Stomach smooth muscle (tissue), 2 donors: ENCODE data around the gene IFI27L1.
"Not testable (repeated sequence)": the region's sequence is repeated elsewhere in the genome, so short reads cannot be mapped to it uniquely, and the experiment has no call there.

Experiments used
- H3K27ac ChIP-seq: one replicate; pipeline ENCODE4 v1.7.0; 2013; ENCODE audit warnings: mild to moderate bottlenecking, low read length, inconsistent platforms
- H3K27me3 ChIP-seq, 2 donors: one replicate each; pipeline ENCODE4 v1.7.0; 2013; ENCODE audit warnings: low read length in 2 of 2; ENCODE audit not compliant: insufficient read depth in 2 of 2, control insufficient read depth in 1 of 2
- H3K36me3 ChIP-seq, 2 donors: one replicate each; pipeline ENCODE4 v1.7.0; 2013; ENCODE audit warnings: low read length in 2 of 2; ENCODE audit not compliant: control insufficient read depth in 2 of 2, insufficient read depth in 2 of 2
- H3K4me1 ChIP-seq: one replicate; pipeline ENCODE4 v1.7.0; 2013; ENCODE audit warnings: low read length; ENCODE audit not compliant: control insufficient read depth, insufficient read depth
- H3K4me3 ChIP-seq, 2 donors: one replicate each; pipeline ENCODE4 v1.7.0; 2013; ENCODE audit warnings: low read length in 2 of 2
- H3K9ac ChIP-seq, 2 donors: one replicate each; pipeline ENCODE4 v1.7.0; 2013; ENCODE audit warnings: low read length in 2 of 2, mild to moderate bottlenecking in 1 of 2
- H3K9me3 ChIP-seq, 2 donors: one replicate each; pipeline ENCODE4 v1.7.0; 2013; ENCODE audit warnings: low read length in 2 of 2; ENCODE audit not compliant: control insufficient read depth in 2 of 2
- donor health status: healthy.
- donor health status: Pancreatic carcinoma.

IFI27L1 gene

DNA sequence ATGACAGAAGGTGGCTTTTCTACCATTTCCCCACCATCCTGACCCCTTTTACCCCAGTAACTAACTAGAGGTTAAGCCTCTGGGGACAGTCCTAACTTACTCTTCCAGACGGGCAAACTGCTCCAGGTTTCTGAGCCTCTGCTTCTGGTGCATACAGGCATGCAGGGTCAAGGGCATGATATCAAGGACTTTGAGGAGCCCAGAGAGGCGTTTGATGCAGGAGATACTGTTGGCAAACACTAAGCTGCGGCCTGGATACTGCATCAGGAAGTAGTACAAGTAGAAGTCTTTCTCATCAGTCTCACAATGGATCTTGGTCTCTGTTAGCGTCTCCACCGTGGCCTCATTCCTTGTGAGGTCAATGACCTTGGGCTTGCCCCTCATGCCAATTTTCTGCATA lies 21.1 kb upstream of the IFI27L1 start:
- H3K27ac ChIP-seq, result no peak overlapping the region
- peaks cover 2% of the 10 kb centered on the region for H3K4me1 ChIP-seq
- H3K27me3 ChIP-seq, result no peaks in the 10 kb centered on the region
- H3K9me3 ChIP-seq, result no peaks in the 10 kb centered on the region
- H3K9ac ChIP-seq, result no peak overlapping the region
- H3K36me3 ChIP-seq, result peaks cover 66 to 68% of the 10 kb centered on the region in 2 donors
- H3K4me3 ChIP-seq, result no peak overlapping the region

DNA sequence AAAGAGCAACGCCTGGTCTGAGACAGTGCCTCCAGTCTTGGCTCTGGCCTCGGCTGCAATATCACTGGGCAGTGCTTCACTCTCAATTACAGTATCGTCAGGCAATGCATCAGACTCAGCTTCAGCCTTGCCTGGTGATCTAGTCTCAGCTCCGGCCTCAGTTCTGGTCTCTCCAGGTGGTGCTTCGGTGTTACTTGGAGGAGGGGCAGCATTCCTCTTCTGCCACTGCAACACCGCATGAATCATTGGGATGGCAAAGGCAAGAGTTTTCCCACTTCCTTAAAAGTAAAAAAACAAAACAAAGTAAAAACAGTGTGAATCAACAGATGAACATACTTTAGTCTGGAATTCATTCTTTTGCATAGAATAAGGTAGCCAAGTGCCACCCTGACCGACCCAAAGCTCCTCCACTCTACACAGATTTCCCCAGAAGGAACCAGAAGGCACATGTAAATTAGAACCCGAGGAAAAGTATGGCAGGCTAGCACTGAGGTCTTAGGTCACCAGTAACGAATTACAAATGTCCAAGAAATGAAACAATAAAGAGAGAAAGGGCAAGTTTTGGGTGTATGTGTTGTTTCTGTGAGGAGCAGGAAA lies 18.7 kb upstream of the IFI27L1 start:
- no peak overlapping the region for H3K27ac ChIP-seq

DNA sequence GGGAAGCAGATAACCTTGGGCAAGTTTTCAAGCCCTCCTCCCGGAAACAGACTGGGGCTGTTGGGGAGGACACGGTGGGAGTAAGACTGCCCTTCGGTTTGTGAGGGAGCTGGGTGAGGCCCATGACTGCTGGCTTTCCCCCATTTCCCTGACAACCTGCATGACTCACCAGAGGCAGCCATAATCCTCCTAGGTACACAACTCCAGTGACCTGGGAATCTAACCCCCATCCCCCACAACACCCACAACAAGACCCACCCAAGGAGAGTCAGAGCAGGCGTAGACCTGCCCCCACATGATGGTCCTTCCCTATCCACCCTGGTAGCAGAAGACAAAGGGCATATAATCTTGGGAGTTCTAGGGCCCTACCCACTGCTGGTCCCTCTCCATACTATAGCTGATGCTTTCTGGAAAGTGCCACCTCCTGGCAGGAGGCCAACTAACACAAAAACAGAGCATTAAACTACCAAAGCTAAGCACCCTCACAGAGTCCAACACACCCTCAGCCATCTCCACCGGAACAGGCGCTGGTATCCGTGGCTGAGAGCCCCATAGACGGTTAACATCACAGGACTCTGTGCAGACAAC lies 14.9 kb upstream of the IFI27L1 start:
- H3K9me3 ChIP-seq, result no peaks in the 10 kb centered on the region
- H3K27me3 ChIP-seq, result no peaks in the 10 kb centered on the region
- peaks cover 10 to 12% of the 10 kb centered on the region in 2 donors for H3K36me3 ChIP-seq
- H3K27ac ChIP-seq, result no peak overlapping the region
- H3K9ac ChIP-seq, result no peak overlapping the region
- H3K4me1 ChIP-seq, result peaks cover 13% of the 10 kb centered on the region
- no peak overlapping the region for H3K4me3 ChIP-seq

More for the DNA sequence above, 18.7 kb upstream of the IFI27L1 start:
- Histone ChIP-seq H3K36me3 (peaks cover 44 to 49% of the 10 kb centered on the region in 2 donors), H3K4me1 (peaks cover 15% of the 10 kb centered on the region), H3K27me3 (no peaks in the 10 kb centered on the region), H3K9me3 (no peaks in the 10 kb centered on the region), H3K9ac (no peak overlapping the region), H3K4me3 (no peak overlapping the region)

DNA sequence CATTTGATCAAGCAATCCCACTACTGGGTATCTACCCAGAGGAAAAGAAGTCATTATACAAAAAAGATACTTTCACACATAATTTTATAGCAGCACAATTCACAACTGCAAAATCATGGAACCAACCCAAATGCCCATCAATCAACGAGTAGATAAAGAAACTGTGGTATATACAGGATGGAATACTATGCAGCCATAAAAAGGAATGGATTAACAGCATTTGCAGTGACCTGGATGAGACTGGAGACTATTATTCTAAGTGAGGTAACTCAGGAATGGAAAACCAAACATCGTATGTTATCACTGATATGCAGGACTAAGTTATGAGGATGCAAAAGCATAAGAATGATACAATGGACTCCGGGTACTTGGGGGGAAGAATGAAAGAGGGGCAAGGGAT lies 9.0 kb upstream of the IFI27L1 start:
- H3K9ac ChIP-seq, H3K36me3 ChIP-seq, H3K27me3 ChIP-seq, H3K4me1 ChIP-seq, H3K4me3 ChIP-seq, H3K9me3 ChIP-seq, H3K27ac ChIP-seq: not testable (repeated sequence)

DNA sequence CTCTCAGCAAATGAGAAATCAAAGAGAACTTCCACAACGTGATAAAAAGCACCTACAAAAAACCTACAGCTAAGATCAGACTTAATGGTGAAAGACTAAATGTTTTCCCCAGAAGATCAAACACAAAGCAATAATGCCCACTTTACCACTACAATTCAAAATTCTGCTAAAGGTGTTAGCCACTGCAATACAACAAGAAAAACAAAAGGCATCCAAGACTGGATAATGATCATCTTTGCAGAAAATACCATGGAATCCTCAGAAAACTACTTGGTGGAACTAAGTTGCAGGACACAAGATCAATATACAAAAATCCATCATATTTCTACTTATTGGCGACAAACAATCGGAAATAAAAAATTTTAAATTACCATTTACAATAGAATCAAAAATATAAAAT lies 6.6 kb upstream of the IFI27L1 start:
- Histone ChIP-seq H3K27ac (no peak overlapping the region), H3K4me3 (no peak overlapping the region), H3K27me3 (no peaks in the 10 kb centered on the region), H3K4me1 (peaks cover 22% of the 10 kb centered on the region), H3K9ac (no peak overlapping the region), H3K9me3 (peaks cover 0 to 3% of the 10 kb centered on the region in 2 donors), H3K36me3 (peaks cover 12% of the 10 kb centered on the region in 2 donors)

DNA sequence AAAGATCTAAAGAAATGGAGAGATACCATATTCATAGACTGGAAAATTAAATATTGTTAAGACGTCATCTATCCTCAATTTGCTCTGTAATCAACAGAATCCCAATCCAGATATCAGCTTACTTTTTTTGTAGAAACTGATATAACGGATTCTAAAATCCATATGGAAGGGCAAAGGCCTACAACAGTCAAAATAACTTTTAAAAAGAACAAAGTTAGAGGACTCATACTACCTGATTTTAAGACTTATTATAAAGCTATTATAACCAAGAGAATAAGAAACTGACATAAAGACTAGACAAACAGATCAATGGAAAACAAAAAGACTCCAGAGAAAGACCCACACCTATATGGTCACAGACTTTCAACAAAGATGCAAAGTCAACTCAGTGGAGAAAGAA lies 6.1 kb upstream of the IFI27L1 start:
- Histone ChIP-seq H3K27ac (no peak overlapping the region), H3K27me3 (no peaks in the 10 kb centered on the region), H3K36me3 (peaks cover 12% of the 10 kb centered on the region in 2 donors), H3K9me3 (peaks cover 0 to 3% of the 10 kb centered on the region in 2 donors), H3K4me1 (peaks cover 25% of the 10 kb centered on the region), H3K4me3 (no peak overlapping the region), H3K9ac (no peak overlapping the region)

DNA sequence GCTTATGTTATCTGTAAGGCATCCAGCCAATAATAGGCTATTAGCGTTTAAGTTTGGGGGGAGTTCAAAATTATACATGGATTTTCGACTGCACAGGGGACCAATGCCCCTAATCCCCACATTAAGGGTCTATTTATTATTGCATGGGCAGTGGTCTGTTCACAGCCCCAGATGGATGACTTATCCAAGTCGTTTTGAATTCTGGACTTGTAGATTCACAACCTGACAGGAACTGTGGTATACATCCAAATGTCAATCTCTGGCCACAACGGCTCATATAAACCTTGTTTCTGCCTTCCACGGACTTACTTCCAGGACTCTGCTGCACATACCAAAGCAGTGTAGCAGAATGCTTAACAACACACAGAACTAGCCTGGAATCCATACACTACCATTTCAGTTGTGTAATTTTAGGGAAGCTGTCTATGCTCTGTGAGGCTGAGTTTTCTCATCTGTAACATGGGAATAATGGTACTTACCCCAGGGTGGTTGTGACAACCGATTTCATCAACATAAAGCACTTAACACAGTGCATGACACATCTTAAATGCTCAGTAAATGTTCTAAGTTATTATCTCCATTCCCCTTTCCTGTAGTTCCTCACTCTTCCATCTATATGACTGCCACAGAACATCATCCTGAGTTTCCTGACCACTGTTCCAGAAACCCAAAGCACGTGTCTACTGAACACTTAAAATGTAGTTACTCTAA lies 3.8 kb upstream of the IFI27L1 start:
- H3K27ac ChIP-seq, result no peak overlapping the region
- H3K9me3 ChIP-seq, result peaks cover 0 to 3% of the 10 kb centered on the region in 2 donors
- H3K9ac ChIP-seq, result peak overlapping the region; percentile 14 to 17
- H3K4me3 ChIP-seq, result peak overlapping the region; percentile 55 to 98
- H3K27me3 ChIP-seq, result no peaks in the 10 kb centered on the region
- peaks cover 12% of the 10 kb centered on the region in 2 donors for H3K36me3 ChIP-seq
- H3K4me1 ChIP-seq, result peaks cover 29% of the 10 kb centered on the region

DNA sequence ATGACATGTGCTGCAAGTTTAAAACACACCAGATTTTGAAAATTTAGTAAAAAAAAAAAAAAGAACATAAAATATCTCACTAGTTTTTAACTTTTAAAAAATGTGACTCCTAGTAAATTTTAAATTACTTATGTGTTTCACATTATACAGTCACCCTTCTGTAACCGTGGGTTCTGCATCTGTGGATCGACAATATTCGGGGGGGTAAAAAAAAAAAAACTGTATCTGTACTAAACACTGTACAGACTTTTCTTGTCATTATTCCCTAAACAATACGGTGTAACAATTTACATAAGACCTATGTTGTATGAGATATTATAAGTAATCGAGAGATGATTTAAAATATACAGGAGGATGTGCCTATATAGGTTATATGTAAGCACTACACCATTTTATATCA lies 3.3 kb upstream of the IFI27L1 start:
- Histone ChIP-seq H3K9ac (peak overlapping the region in 1 of 2 donors; percentile 96), H3K9me3 (peaks cover 0 to 3% of the 10 kb centered on the region in 2 donors), H3K27me3 (no peaks in the 10 kb centered on the region), H3K27ac (no peak overlapping the region), H3K4me3 (peak overlapping the region; percentile 86 to 98), H3K4me1 (peaks cover 29% of the 10 kb centered on the region), H3K36me3 (peaks cover 12% of the 10 kb centered on the region in 2 donors)

DNA sequence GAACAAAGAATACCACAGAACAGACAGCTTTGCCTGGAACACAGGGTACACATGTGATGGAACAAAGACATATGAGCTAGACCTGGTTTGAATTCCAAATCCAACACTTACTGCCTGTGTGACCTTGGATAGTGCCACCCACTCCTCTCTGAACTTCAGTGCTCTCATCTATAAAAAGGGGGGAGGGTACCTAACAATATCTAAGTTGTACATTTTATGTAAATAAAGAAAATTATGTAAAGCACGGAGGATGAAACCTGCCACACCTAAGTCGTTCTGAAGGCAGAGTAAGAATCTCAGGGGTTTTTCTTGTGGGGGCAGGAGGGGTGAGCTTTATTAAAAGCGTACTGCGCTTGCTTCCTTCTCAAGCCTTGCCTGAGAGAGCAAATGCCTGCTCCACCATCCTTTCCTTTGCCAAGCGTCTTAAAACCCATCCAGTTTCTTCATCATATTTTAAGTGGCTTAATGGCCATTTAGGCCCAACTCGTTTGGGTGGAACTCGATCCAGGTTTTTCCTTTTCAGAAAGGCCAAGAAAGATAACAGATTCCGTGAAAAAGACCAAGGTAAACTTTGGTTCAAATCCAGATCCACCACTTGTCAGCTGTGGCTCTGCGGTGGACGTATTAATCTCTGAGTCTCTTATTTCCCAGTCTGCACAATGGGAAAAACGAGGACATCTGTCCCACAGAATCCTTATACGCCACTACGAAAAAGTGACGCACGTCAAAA lies 1.1 kb upstream of the IFI27L1 start:
- H3K4me3 ChIP-seq, result peak overlapping the region; percentile 86 to 98
- H3K27ac ChIP-seq, result peak overlapping the region; percentile 85
- H3K4me1 ChIP-seq, result peaks cover 29% of the 10 kb centered on the region
- peaks cover 10 to 12% of the 10 kb centered on the region in 2 donors for H3K36me3 ChIP-seq
- no peaks in the 10 kb centered on the region for H3K9me3 ChIP-seq
- no peaks in the 10 kb centered on the region for H3K27me3 ChIP-seq
- peak overlapping the region; percentile 96 to 97 for H3K9ac ChIP-seq

DNA sequence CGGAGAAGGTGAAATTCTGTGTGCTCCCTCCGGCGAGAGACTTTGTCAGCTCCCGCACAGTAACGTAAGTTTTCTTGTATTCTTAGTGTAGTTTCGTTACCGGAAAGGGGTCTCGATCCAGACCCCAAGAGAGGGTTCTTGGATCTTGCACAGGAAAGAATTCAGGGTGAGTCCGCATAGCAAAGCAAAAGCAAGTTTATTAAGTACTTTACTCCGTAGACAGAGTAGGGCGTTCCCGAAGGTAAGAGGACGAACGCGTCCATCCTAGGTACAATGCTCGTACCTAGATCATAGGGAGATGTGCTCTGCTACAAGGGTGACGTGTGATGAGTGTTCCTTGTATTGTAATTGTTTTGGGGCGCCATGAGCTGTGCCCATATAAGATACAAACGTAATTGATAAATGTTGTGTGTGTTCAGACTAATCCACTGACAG lies 293 bp downstream of the IFI27L1 start:
- peak overlapping the region; percentile 96 to 97 for H3K9ac ChIP-seq
- peak overlapping the region; percentile 85 for H3K27ac ChIP-seq
- H3K4me3 ChIP-seq, result peak overlapping the region; percentile 86 to 98
- H3K9me3 ChIP-seq, result no peaks in the 10 kb centered on the region
- H3K27me3 ChIP-seq, result no peaks in the 10 kb centered on the region
- peaks cover 10 to 12% of the 10 kb centered on the region in 2 donors for H3K36me3 ChIP-seq
- peaks cover 29% of the 10 kb centered on the region for H3K4me1 ChIP-seq
